Neural progenitor cell (in vitro differentiated cells): ENCODE data around the gene USP10. TPM values are rescaled to one million over a fixed set of nuclear protein-coding genes. Genes with fewer than 3 reads are reported as not detected.

Experiments
- DNase-seq: peaks from one replicate; pipeline ENCODE4 v3.0.0-alpha.2; 2016; ENCODE audit warnings: low spot score
- H2AFZ ChIP-seq: fragments of 200-600 bp; sonication (generic); replicated peaks from 2 replicates; pipeline ENCODE4 v1.6.1; 2016; ENCODE audit warnings: antibody characterized with exemption
- H3F3A ChIP-seq: fragments of 200-600 bp; sonication (generic); 2 replicates; pipeline ENCODE4 v1.6.1; 2016; ENCODE audit warnings: antibody characterized with exemption, low read depth
- H3K27ac ChIP-seq: fragments of 200-600 bp; sonication (generic); 2 replicates; pipeline ENCODE4 v1.5.1; 2016; ENCODE audit warnings: mild to moderate bottlenecking
- H3K27me3 ChIP-seq: fragments of 200-600 bp; sonication (generic); 2 replicates; pipeline ENCODE4 v1.6.1; 2016; ENCODE audit warnings: mild to moderate bottlenecking, moderate library complexity
- H3K36me3 ChIP-seq: fragments of 200-600 bp; sonication (generic); 2 replicates; pipeline ENCODE4 v1.5.1; 2016
- H3K4me1 ChIP-seq: fragments of 200-600 bp; sonication (generic); 2 replicates; pipeline ENCODE4 v1.6.1; 2016; ENCODE audit warnings: mixed run types
- H3K4me2 ChIP-seq: fragments of 200-600 bp; sonication (generic); 2 replicates; pipeline ENCODE4 v1.6.1; 2016
- H3K4me3 ChIP-seq: fragments of 200-600 bp; sonication (generic); 2 replicates; pipeline ENCODE4 v1.5.1; 2016
- H3K79me2 ChIP-seq: fragments of 200-600 bp; sonication (generic); 2 replicates; pipeline ENCODE4 v1.6.1; 2016; ENCODE audit warnings: low read depth
- H3K9ac ChIP-seq: fragments of 200-600 bp; sonication (generic); 2 replicates; pipeline ENCODE4 v1.6.1; 2016
- H3K9me3 ChIP-seq: fragments of 200-600 bp; sonication (generic); 2 replicates; pipeline ENCODE4 v1.5.1; 2016; ENCODE audit warnings: low read depth
- H4K20me1 ChIP-seq: fragments of 200-600 bp; sonication (generic); 2 replicates; pipeline ENCODE4 v1.6.1; 2016; ENCODE audit warnings: low read depth
- H3K27ac Mint-ChIP-seq: 3 replicates; pipeline ENCODE4 v1.8.0; 2021; ENCODE audit warnings: mixed read lengths
- H3K27me3 Mint-ChIP-seq: 2 replicates; pipeline ENCODE4 v1.8.0; 2022; ENCODE audit warnings: low read depth, mild to moderate bottlenecking, inconsistent platforms, moderate library complexity, mixed read lengths; ENCODE audit not compliant: insufficient read depth
- H3K36me3 Mint-ChIP-seq: 3 replicates; pipeline ENCODE4 v1.8.0; 2021; ENCODE audit warnings: mixed read lengths
- H3K4me1 Mint-ChIP-seq: 3 replicates; pipeline ENCODE4 v1.8.0; 2021; ENCODE audit warnings: mixed read lengths
- H3K4me3 Mint-ChIP-seq: 3 replicates; pipeline ENCODE4 v1.8.0; 2021; ENCODE audit warnings: mild to moderate bottlenecking, moderate library complexity, mixed read lengths
- H3K9me3 Mint-ChIP-seq: 3 replicates; pipeline ENCODE4 v1.8.0; 2020; ENCODE audit warnings: mixed read lengths
- CTCF ChIP-seq: fragments of 200-600 bp; sonication (generic); IDR thresholded peaks from 2 replicates; pipeline ENCODE4 v1.5.1; 2017; ENCODE audit warnings: antibody characterized with exemption, mild to moderate bottlenecking
- EZH2 ChIP-seq: fragments of 200-600 bp; sonication (generic); IDR thresholded peaks from 2 replicates; pipeline ENCODE4 v1.6.1; 2017; ENCODE audit warnings: antibody characterized with exemption, mild to moderate bottlenecking, moderate library complexity
- EZH2phosphoT487 ChIP-seq: fragments of 200-600 bp; sonication (generic); IDR thresholded peaks from 2 replicates; pipeline ENCODE4 v1.6.1; 2017; ENCODE audit warnings: antibody characterized with exemption
- total RNA-seq: library from RNA; depleted of rRNA; stranded (reverse); fragments of >200 nt; gene quantifications from 2 replicates; pipeline ENCODE4 v1.2.3, GENCODE V29; 2015; ENCODE audit warnings: low replicate concordance

USP10 gene
- total RNA-seq, 1 donor from 2014 or later, result 130 TPM

GRCh38 chr16:84720177-84720579 is 20.4 kb downstream of the USP10 start:
- H3K4me2 ChIP-seq, result no peak overlapping the region
- peaks cover 100% of the 10 kb centered on the region for H4K20me1 ChIP-seq

GRCh38 chr16:84722068-84722467 is 22.3 kb downstream of the USP10 start:
- H3K27ac Mint-ChIP-seq, result no peak overlapping the region
- no peak overlapping the region for H3K4me3 Mint-ChIP-seq
- no peaks in the 10 kb centered on the region for H3K9me3 Mint-ChIP-seq
- no peak overlapping the region for H3K27ac ChIP-seq
- H3K36me3 ChIP-seq, result no peaks in the 10 kb centered on the region
- no peak overlapping the region for H3K4me2 ChIP-seq
- peaks cover 21% of the 10 kb centered on the region for H3K36me3 Mint-ChIP-seq
- H3K9me3 ChIP-seq, result no peaks in the 10 kb centered on the region
- no peak for DNase-seq
- peaks cover 18% of the 10 kb centered on the region for H3K4me1 ChIP-seq
- no peak overlapping the region for H3K9ac ChIP-seq
- H3K4me1 Mint-ChIP-seq, result peaks cover 53% of the 10 kb centered on the region
- TF ChIP-seq CTCF (no peak), EZH2phosphoT487 (no peak), EZH2 (no peak)
- H3F3A ChIP-seq, result peaks cover 16% of the 10 kb centered on the region
- H3K27me3 Mint-ChIP-seq, result peaks cover 2% of the 10 kb centered on the region
- H3K4me3 ChIP-seq, result no peak overlapping the region
- peaks cover 100% of the 10 kb centered on the region for H4K20me1 ChIP-seq
- H2AFZ ChIP-seq, result no peak overlapping the region
- peaks cover 100% of the 10 kb centered on the region for H3K79me2 ChIP-seq
- H3K27me3 ChIP-seq, result no peaks in the 10 kb centered on the region

More at GRCh38 chr16:84720177-84720579, 20.4 kb downstream of the USP10 start:
- Histone ChIP-seq H3K27me3 (no peaks in the 10 kb centered on the region), H3K36me3 (no peaks in the 10 kb centered on the region), H3K9ac (no peak overlapping the region), H3K4me1 (peaks cover 16% of the 10 kb centered on the region), H3K27ac (no peak overlapping the region), H3F3A (peaks cover 9% of the 10 kb centered on the region), H3K79me2 (peaks cover 100% of the 10 kb centered on the region), H2AFZ (no peak overlapping the region), H3K9me3 (no peaks in the 10 kb centered on the region), H3K4me3 (no peak overlapping the region)
- Mint-ChIP-seq H3K4me3 (no peak overlapping the region), H3K9me3 (no peaks in the 10 kb centered on the region), H3K36me3 (peaks cover 30% of the 10 kb centered on the region), H3K4me1 (peaks cover 34% of the 10 kb centered on the region), H3K27me3 (peaks cover under 1% of the 10 kb centered on the region), H3K27ac (no peak overlapping the region)
- TF ChIP-seq EZH2phosphoT487 (no peak), EZH2 (no peak), CTCF (no peak)
- DNase-seq, result no peak

DNA sequence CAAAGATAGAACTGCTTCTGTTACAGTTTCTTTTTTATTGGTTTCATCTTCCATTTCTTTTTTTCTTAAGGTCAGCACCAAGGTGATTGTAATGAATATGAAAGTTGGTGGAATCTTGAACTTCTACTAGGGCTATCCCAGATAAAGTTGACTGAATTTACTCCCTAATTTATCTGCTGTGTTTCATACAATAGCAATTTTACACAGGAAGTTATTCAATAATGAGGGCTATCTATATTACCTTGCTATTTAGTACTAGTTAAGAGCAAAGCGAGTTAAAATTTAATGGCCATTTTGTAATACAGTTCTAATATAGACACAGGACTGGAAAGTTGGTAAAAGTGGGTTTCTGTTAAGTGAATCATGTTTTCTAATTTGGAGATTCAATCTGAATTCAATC is 24.1 kb downstream of the USP10 start:
- peaks cover 100% of the 10 kb centered on the region for H4K20me1 ChIP-seq
- H3K27ac Mint-ChIP-seq, result no peak overlapping the region

More for the DNA sequence above, 24.1 kb downstream of the USP10 start:
- no peak for DNase-seq
- Histone ChIP-seq H2AFZ (no peak overlapping the region), H3F3A (peaks cover 16% of the 10 kb centered on the region), H3K4me3 (no peak overlapping the region), H3K36me3 (no peaks in the 10 kb centered on the region), H3K9me3 (no peaks in the 10 kb centered on the region), H3K79me2 (peaks cover 100% of the 10 kb centered on the region), H3K27me3 (no peaks in the 10 kb centered on the region), H3K4me2 (no peak overlapping the region), H3K9ac (no peak overlapping the region), H3K27ac (no peak overlapping the region), H3K4me1 (peaks cover 18% of the 10 kb centered on the region)
- Mint-ChIP-seq H3K9me3 (no peaks in the 10 kb centered on the region), H3K27me3 (peaks cover 2% of the 10 kb centered on the region), H3K4me1 (peaks cover 59% of the 10 kb centered on the region), H3K4me3 (no peak overlapping the region), H3K36me3 (peaks cover 15% of the 10 kb centered on the region)
- TF ChIP-seq CTCF (no peak), EZH2phosphoT487 (no peak), EZH2 (no peak)
